Skeletal muscle satellite cell (primary cell): Measurements from ENCODE around the gene PTS.

Experiments
- H3K27me3 ChIP-seq: 2 replicates; pipeline ENCODE4 v1.7.0; 2013; ENCODE audit warnings: low read length; ENCODE audit not compliant: control insufficient read depth, insufficient read depth
- H3K36me3 ChIP-seq: 2 replicates; pipeline ENCODE4 v1.7.0; 2013; ENCODE audit warnings: mild to moderate bottlenecking, control low read depth, low read length; ENCODE audit not compliant: insufficient read depth
- H3K4me1 ChIP-seq: 2 replicates; pipeline ENCODE4 v1.7.0; 2013; ENCODE audit warnings: low read length; ENCODE audit not compliant: control insufficient read depth, insufficient read depth
- H3K4me2 ChIP-seq: 2 replicates; pipeline ENCODE4 v1.7.0; 2013; ENCODE audit warnings: mild to moderate bottlenecking, low read length
- H3K4me3 ChIP-seq: 2 replicates; pipeline ENCODE4 v1.7.0; 2013; ENCODE audit warnings: low read length
- H3K9ac ChIP-seq: 2 replicates; pipeline ENCODE4 v1.7.0; 2013; ENCODE audit warnings: mild to moderate bottlenecking, low read depth, low read length, moderate library complexity
- H3K9me3 ChIP-seq: replicated peaks from 2 replicates; pipeline ENCODE4 v1.7.0; 2013; ENCODE audit warnings: mild to moderate bottlenecking, control low read depth, low read length

PTS gene

GRCh38 chr11:112200252-112200651 lies 26.0 kb upstream of the PTS start:
- H3K36me3 ChIP-seq = no peaks in the 10 kb centered on the region
- H3K9me3 ChIP-seq = no peaks in the 10 kb centered on the region
- no peaks in the 10 kb centered on the region for H3K27me3 ChIP-seq
- H3K4me3 ChIP-seq = no peak overlapping the region
- no peak overlapping the region for H3K4me2 ChIP-seq
- no peak overlapping the region for H3K9ac ChIP-seq
- peaks cover 8% of the 10 kb centered on the region for H3K4me1 ChIP-seq

DNA sequence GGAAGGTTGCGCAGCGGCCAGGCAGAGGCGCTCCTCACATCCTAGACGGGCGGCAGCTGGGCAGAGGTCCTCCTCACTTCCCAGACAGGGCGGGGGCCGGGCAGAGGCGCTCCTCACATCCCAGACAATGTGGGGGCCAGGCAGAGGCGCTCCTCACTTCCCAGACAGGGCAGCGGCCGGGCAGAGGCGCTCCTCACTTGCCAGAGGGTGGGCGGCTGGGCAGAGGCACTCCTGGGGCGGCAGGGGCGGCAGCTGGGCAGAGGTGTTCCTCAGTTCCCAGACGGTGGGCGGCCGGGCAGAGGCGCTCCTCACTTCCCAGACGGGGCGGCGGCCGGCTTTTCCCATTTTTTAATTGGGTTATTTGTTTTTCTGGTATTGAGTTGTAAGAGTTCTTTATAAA lies 20.2 kb upstream of the PTS start:
- Histone ChIP-seq H3K4me1 (no peaks in the 10 kb centered on the region), H3K4me2 (no peak overlapping the region), H3K36me3 (no peaks in the 10 kb centered on the region), H3K4me3 (no peak overlapping the region), H3K27me3 (no peaks in the 10 kb centered on the region), H3K9me3 (no peaks in the 10 kb centered on the region), H3K9ac (no peak overlapping the region)

DNA sequence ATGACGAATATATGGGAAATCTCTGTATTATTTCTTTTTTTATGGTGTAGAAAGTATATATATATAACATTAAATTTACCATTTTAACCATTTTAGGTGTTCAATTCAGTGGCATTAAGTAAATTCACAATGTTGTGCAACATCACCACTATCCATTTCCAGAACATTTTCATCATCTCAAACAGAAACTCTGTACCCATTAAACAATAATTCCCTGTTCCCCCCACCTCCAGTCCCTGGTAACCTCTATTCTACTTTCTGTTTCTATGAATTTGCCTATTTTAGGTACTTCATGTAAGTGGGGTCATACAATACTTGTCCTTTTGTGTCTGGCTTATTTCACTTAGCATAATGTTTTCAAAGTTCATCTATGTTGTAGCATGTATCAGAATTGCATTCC lies 15.3 kb upstream of the PTS start:
- no peak overlapping the region for H3K4me3 ChIP-seq
- H3K4me2 ChIP-seq = no peak overlapping the region
- no peak overlapping the region for H3K9ac ChIP-seq
- H3K4me1 ChIP-seq = peaks cover 14% of the 10 kb centered on the region
- no peaks in the 10 kb centered on the region for H3K27me3 ChIP-seq
- no peaks in the 10 kb centered on the region for H3K36me3 ChIP-seq
- no peaks in the 10 kb centered on the region for H3K9me3 ChIP-seq

- Histone ChIP-seq H3K4me3 (no peak overlapping the region), H3K27me3 (no peaks in the 10 kb centered on the region), H3K36me3 (no peaks in the 10 kb centered on the region), H3K9me3 (no peaks in the 10 kb centered on the region), H3K4me2 (no peak overlapping the region), H3K9ac (no peak overlapping the region), H3K4me1 (peaks cover 21% of the 10 kb centered on the region)
Measured at GRCh38 chr11:112211536-112211935, 14.7 kb upstream of the PTS start.

GRCh38 chr11:112212290-112212689 lies 13.9 kb upstream of the PTS start:
- H3K27me3 ChIP-seq = no peaks in the 10 kb centered on the region
- no peak overlapping the region for H3K4me2 ChIP-seq
- H3K9ac ChIP-seq = no peak overlapping the region
- no peaks in the 10 kb centered on the region for H3K9me3 ChIP-seq
- no peaks in the 10 kb centered on the region for H3K36me3 ChIP-seq
- H3K4me1 ChIP-seq = peaks cover 26% of the 10 kb centered on the region
- H3K4me3 ChIP-seq = no peak overlapping the region

DNA sequence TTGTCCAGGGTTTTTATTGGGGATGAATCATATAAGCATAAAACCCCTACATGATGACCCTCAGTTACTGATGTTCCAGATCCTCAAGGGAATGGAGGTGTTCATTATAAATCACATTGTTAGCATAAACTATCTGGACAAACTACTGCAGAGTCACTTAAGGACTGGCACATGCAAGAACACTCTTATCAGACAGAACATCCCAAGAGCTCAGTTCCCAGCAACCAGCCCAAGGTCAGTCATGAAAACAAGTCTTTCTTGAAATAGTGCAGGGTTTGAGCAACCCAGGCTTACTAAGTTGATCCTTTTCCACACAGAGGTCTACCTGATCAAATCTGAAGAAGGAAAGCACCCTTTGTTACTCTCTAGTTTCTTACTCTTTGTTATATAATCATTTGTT lies 13.5 kb upstream of the PTS start:
- H3K9me3 ChIP-seq = no peaks in the 10 kb centered on the region
- H3K9ac ChIP-seq = no peak overlapping the region
- peaks cover 26% of the 10 kb centered on the region for H3K4me1 ChIP-seq
- H3K36me3 ChIP-seq = no peaks in the 10 kb centered on the region
- no peak overlapping the region for H3K4me3 ChIP-seq
- no peaks in the 10 kb centered on the region for H3K27me3 ChIP-seq
- H3K4me2 ChIP-seq = no peak overlapping the region

GRCh38 chr11:112213753-112214152 lies 12.5 kb upstream of the PTS start:
- no peak overlapping the region for H3K4me3 ChIP-seq
- no peak overlapping the region for H3K9ac ChIP-seq
- H3K9me3 ChIP-seq = no peaks in the 10 kb centered on the region
- H3K4me2 ChIP-seq = no peak overlapping the region
- no peaks in the 10 kb centered on the region for H3K27me3 ChIP-seq
- peaks cover 26% of the 10 kb centered on the region for H3K4me1 ChIP-seq
- no peaks in the 10 kb centered on the region for H3K36me3 ChIP-seq

GRCh38 chr11:112215621-112216020 lies 10.6 kb upstream of the PTS start:
- Histone ChIP-seq H3K4me3 (no peak overlapping the region), H3K4me1 (peaks cover 26% of the 10 kb centered on the region), H3K36me3 (no peaks in the 10 kb centered on the region), H3K9ac (no peak overlapping the region), H3K27me3 (no peaks in the 10 kb centered on the region), H3K9me3 (no peaks in the 10 kb centered on the region), H3K4me2 (no peak overlapping the region)

GRCh38 chr11:112216561-112217105 lies 9.6 kb upstream of the PTS start:
- H3K4me2 ChIP-seq = no peak overlapping the region
- no peak overlapping the region for H3K9ac ChIP-seq
- H3K4me3 ChIP-seq = no peak overlapping the region
- H3K9me3 ChIP-seq = no peaks in the 10 kb centered on the region
- peaks cover 26% of the 10 kb centered on the region for H3K4me1 ChIP-seq
- no peaks in the 10 kb centered on the region for H3K27me3 ChIP-seq
- H3K36me3 ChIP-seq = no peaks in the 10 kb centered on the region

DNA sequence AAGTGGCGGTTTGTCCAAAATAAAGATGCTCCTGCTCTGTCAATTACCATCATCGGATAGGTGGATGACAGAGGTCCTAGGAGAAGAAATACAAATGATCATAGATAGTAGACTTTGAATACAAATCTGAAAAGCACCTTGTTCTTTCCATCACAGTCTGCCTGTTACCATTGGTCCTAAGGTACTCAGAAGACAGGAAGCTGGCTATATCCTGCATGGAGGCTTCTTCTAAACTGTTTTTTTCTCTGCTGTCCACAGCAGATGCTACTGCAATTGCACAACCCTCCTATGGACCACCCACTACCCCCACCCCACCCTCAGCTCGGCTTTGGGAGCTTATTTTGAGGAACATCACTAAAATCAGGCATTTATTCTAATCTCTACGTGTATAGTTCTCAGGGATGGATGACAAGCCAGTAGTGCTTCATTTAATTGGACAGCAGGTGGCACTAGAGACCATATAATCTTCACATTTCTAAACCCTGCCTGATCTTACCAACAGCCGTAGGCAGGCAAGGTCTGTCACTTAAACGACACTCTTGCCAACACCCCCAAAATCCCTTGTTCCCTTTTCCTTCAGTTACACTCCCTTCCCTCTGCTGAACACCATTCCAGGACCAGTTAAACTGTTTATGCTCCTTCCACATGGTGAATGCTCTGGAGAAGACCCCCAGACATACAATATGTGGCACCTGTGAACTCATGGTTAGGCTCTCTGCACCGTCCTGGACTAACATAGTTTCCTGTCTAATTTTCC lies 6.6 kb upstream of the PTS start:
- Histone ChIP-seq H3K36me3 (no peaks in the 10 kb centered on the region), H3K4me2 (no peak overlapping the region), H3K27me3 (no peaks in the 10 kb centered on the region), H3K4me1 (peaks cover 19% of the 10 kb centered on the region), H3K9ac (no peak overlapping the region), H3K4me3 (no peak overlapping the region), H3K9me3 (no peaks in the 10 kb centered on the region)

DNA sequence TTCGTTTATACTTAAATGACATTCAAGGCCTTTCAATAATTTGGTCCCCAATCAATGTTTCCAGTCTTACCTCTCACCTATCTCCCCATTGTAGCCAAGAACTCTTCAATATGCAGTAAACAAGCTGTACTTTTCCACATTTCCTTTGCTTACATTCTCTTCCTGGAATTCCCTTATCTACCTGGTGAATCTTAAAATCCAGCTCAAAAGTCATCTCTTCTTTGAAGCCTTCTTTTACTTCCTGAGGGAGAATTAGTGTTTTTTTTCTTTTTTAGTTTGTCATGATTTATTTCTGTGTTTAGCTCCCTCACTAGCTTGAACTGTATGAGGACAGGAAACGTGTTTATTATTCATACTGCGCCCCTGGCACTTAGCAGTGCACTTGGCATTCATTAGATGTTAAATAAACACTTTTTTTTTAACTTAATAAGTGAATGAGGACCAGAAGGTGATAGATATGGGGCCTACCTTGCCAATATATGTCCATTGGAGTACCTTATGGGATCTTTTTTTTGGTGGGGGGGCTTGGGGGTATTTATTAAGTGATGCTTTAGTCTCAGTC lies 4.9 kb upstream of the PTS start:
- no peak overlapping the region for H3K4me2 ChIP-seq
- no peaks in the 10 kb centered on the region for H3K27me3 ChIP-seq
- H3K9me3 ChIP-seq = no peaks in the 10 kb centered on the region
- H3K9ac ChIP-seq = no peak overlapping the region
- H3K4me1 ChIP-seq = peaks cover 11% of the 10 kb centered on the region
- H3K4me3 ChIP-seq = no peak overlapping the region
- no peaks in the 10 kb centered on the region for H3K36me3 ChIP-seq

DNA sequence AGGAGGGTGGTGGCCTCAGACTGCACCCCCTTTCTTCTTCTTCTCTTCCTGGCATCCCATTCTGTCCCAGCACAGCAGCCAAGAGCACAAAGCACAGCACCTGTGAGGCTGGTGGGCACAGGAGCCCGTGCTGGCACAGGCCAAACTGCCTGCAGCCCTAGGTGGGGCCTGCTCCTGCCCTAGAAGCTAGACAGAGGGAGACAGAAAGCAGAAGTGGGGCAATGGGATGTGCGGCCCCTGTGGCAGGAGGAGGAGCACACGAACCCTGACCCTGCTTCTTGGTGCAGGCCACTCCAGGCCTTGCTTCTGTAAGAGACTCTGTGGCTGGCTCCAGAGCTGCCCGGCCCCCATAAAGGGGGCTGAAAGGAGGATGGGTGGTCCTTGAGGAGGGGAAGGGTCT lies 3.9 kb upstream of the PTS start:
- no peaks in the 10 kb centered on the region for H3K27me3 ChIP-seq
- H3K36me3 ChIP-seq = no peaks in the 10 kb centered on the region
- H3K4me3 ChIP-seq = no peak overlapping the region
- H3K4me1 ChIP-seq = peaks cover 7% of the 10 kb centered on the region
- H3K9me3 ChIP-seq = no peaks in the 10 kb centered on the region
- H3K9ac ChIP-seq = no peak overlapping the region
- no peak overlapping the region for H3K4me2 ChIP-seq
